OCI-LY7 (cell line): Measurements from ENCODE around the gene BZW2. TPM values are rescaled to one million over a fixed set of nuclear protein-coding genes. Genes with fewer than 3 reads are reported as not detected.

Experiments used
- BruUV-seq: library from RNA; stranded (reverse); fragments of 400-500 nt; replicated peaks from 2 replicates; lab custom pipeline; 2021; lab: Mats Ljungman, UMichigan
- CTCF ChIA-PET: fragments of 300-600 bp; sonication (Branson Sonifier 250); formaldehyde crosslinking; loops from one replicate; lab custom pipeline; 2022; ENCODE audit warnings: antibody characterized with exemption; ENCODE audit not compliant: unreplicated experiment; lab: Charles Lee
- POLR2A ChIA-PET: fragments of 300-600 bp; sonication (Branson Sonifier 250); formaldehyde crosslinking; loops from one replicate; lab custom pipeline; 2022; ENCODE audit warnings: antibody characterized with exemption; lab: Charles Lee
- DNase-seq: peaks from one replicate; pipeline ENCODE4 v3.0.0-alpha.2; 2015; ENCODE audit warnings: low spot score
- H2AFZ ChIP-seq: fragments of 200-600 bp; sonication (generic), shearing (Covaris generic); 2 replicates; pipeline ENCODE4 v1.6.1; 2014; ENCODE audit warnings: mild to moderate bottlenecking, antibody characterized with exemption, low read length, moderate library complexity
- H3K27ac ChIP-seq: fragments of 200-600 bp; sonication (generic); 2 replicates; pipeline ENCODE4 v1.5.1; 2014; ENCODE audit warnings: mixed run types, low read depth, mild to moderate bottlenecking, moderate library complexity, low read length, inconsistent platforms; ENCODE audit not compliant: poor library complexity, severe bottlenecking
- H3K36me3 ChIP-seq: fragments of 200-600 bp; sonication (generic); 2 replicates; pipeline ENCODE4 v1.6.1; 2014; ENCODE audit warnings: mild to moderate bottlenecking, antibody characterized with exemption, low read length, moderate library complexity, mixed read lengths; ENCODE audit not compliant: insufficient read depth
- H3K4me1 ChIP-seq: fragments of 200-600 bp; sonication (generic); 2 replicates; pipeline ENCODE4 v1.5.1; 2014; ENCODE audit warnings: mild to moderate bottlenecking, low read length; ENCODE audit not compliant: insufficient read depth, poor library complexity, severe bottlenecking
- H3K4me2 ChIP-seq: fragments of 200-600 bp; sonication (generic); 2 replicates; pipeline ENCODE4 v1.6.1; 2014; ENCODE audit warnings: mild to moderate bottlenecking, low read length
- H3K4me3 ChIP-seq: fragments of 200-600 bp; sonication (generic); 2 replicates; pipeline ENCODE4 v1.5.1; 2014; ENCODE audit warnings: mild to moderate bottlenecking, low read depth, low read length; ENCODE audit not compliant: poor library complexity, severe bottlenecking
- H3K79me2 ChIP-seq: fragments of 200-600 bp; sonication (generic); 2 replicates; pipeline ENCODE4 v1.6.1; 2016; ENCODE audit warnings: low read depth, mild to moderate bottlenecking, low read length, moderate library complexity, mixed read lengths; ENCODE audit not compliant: insufficient read depth
- H3K9me2 ChIP-seq: fragments of 200-600 bp; sonication (generic); 2 replicates; pipeline ENCODE4 v1.6.1; 2016; ENCODE audit warnings: mild to moderate bottlenecking, low read length, mixed read lengths; ENCODE audit not compliant: insufficient read depth
- H3K9me3 ChIP-seq: fragments of 200-600 bp; sonication (generic); 2 replicates; pipeline ENCODE4 v1.6.1; 2014; ENCODE audit warnings: mild to moderate bottlenecking, mixed run types, low read length, mixed read lengths
- H4K20me1 ChIP-seq: fragments of 200-600 bp; sonication (generic); 2 replicates; pipeline ENCODE4 v1.6.1; 2014; ENCODE audit warnings: mild to moderate bottlenecking, antibody characterized with exemption, low read length, moderate library complexity, mixed read lengths; ENCODE audit not compliant: insufficient read depth
- CTCF ChIP-seq: fragments of 200-600 bp; sonication (generic); conservative IDR thresholded peaks from 2 replicates; pipeline ENCODE4 v1.5.1; 2014; ENCODE audit warnings: mild to moderate bottlenecking, antibody characterized with exemption, low read length, moderate library complexity, mixed read lengths
- EZH2phosphoT487 ChIP-seq: fragments of 200-600 bp; sonication (generic); IDR thresholded peaks from 2 replicates; pipeline ENCODE4 v1.6.1; 2018; ENCODE audit warnings: low read depth, borderline replicate concordance, mild to moderate bottlenecking, mixed run types, antibody characterized with exemption, low read length, moderate library complexity, mixed read lengths
- intact Hi-C: fragments of 100-400 bp; cut with micrococcal nuclease; formaldehyde crosslinking; loops from one replicate; pipeline ENCODE4 v1.10.0; 2022; ENCODE audit not compliant: unreplicated experiment
- total RNA-seq, 2 experiments: library from RNA; depleted of rRNA in 1 of 2; stranded (reverse); fragments of >200 nt in 1 of 2; shearing (Covaris generic) in 1 of 2; gene quantifications; 2 replicates each; pipeline ENCODE4 v1.2.3, GENCODE V29; 2014 to 2022

BZW2 gene
- total RNA-seq, 2 experiments from 2014 or later, result 66.8 to 75.2 TPM

- BruUV-seq, result no TSS peak
- Histone ChIP-seq H3K36me3 (no peaks in the 10 kb centered on the region), H2AFZ (no peak overlapping the region), H3K4me2 (no peak overlapping the region), H3K9me2 (no peaks in the 10 kb centered on the region), H3K9me3 (no peaks in the 10 kb centered on the region), H3K4me1 (no peaks in the 10 kb centered on the region), H3K27ac (no peak overlapping the region), H3K79me2 (no peaks in the 10 kb centered on the region), H4K20me1 (no peaks in the 10 kb centered on the region), H3K4me3 (no peak overlapping the region)
- DNase-seq, result no peak
- ChIA-PET POLR2A (no interaction called here), CTCF (no interaction called here)
- TF ChIP-seq CTCF (no peak), EZH2phosphoT487 (no peak)
- intact Hi-C loops, result no loop called here
Observed at GRCh38 chr7:16734148-16734726, 88.3 kb downstream of the BZW2 start.

- Histone ChIP-seq H2AFZ (no peak overlapping the region), H3K79me2 (no peaks in the 10 kb centered on the region), H4K20me1 (no peaks in the 10 kb centered on the region), H3K4me1 (no peaks in the 10 kb centered on the region), H3K27ac (no peak overlapping the region), H3K4me2 (no peak overlapping the region), H3K4me3 (no peak overlapping the region), H3K9me2 (no peaks in the 10 kb centered on the region), H3K9me3 (no peaks in the 10 kb centered on the region), H3K36me3 (no peaks in the 10 kb centered on the region)
- no TSS peak for BruUV-seq
- no peak for DNase-seq
- TF ChIP-seq EZH2phosphoT487, result no peak
- no peak for TF ChIP-seq CTCF
- ChIA-PET CTCF (no interaction called here), POLR2A (no interaction called here)
- intact Hi-C loops, result no loop called here
Observed at GRCh38 chr7:16735020-16735419, 89.0 kb downstream of the BZW2 start.

GRCh38 chr7:16738011-16738688 lies 92.2 kb downstream of the BZW2 start:
- Histone ChIP-seq H3K9me2 (no peaks in the 10 kb centered on the region), H3K27ac (no peak overlapping the region), H4K20me1 (no peaks in the 10 kb centered on the region), H2AFZ (no peak overlapping the region), H3K4me1 (no peaks in the 10 kb centered on the region), H3K36me3 (no peaks in the 10 kb centered on the region), H3K4me3 (no peak overlapping the region), H3K79me2 (no peaks in the 10 kb centered on the region), H3K9me3 (no peaks in the 10 kb centered on the region), H3K4me2 (no peak overlapping the region)
- TF ChIP-seq EZH2phosphoT487, result no peak
- no peak for TF ChIP-seq CTCF
- BruUV-seq, result no TSS peak
- DNase-seq, result no peak
- intact Hi-C loops, result no loop called here
- POLR2A ChIA-PET, result no interaction called here
- CTCF ChIA-PET, result no interaction called here
